NCI-H69 (cell line): Measurements from ENCODE around the gene FGG.
"Not testable (repeated sequence)": the region's sequence is repeated elsewhere in the genome, so short reads cannot be mapped to it uniquely, and the experiment has no call there.

Source experiments
- DNase-seq: peaks from one replicate; lab custom pipeline; 2025; lab: John Stamatoyannopoulos, UW

FGG gene

GRCh38 chr4:154610582-154610981 is 1.9 kb downstream of the FGG start:
- DNase-seq: no peak

GRCh38 chr4:154609532-154609931 is 2.9 kb downstream of the FGG start:
- no peak for DNase-seq

- no peak for DNase-seq
Measured at GRCh38 chr4:154608361-154609252, 3.8 kb downstream of the FGG start.

GRCh38 chr4:154606728-154607723 is 5.4 kb downstream of the FGG start:
- no peak for DNase-seq

- DNase-seq: no peak
Measured at GRCh38 chr4:154604696-154605200, 7.7 kb downstream of the FGG start.

DNA sequence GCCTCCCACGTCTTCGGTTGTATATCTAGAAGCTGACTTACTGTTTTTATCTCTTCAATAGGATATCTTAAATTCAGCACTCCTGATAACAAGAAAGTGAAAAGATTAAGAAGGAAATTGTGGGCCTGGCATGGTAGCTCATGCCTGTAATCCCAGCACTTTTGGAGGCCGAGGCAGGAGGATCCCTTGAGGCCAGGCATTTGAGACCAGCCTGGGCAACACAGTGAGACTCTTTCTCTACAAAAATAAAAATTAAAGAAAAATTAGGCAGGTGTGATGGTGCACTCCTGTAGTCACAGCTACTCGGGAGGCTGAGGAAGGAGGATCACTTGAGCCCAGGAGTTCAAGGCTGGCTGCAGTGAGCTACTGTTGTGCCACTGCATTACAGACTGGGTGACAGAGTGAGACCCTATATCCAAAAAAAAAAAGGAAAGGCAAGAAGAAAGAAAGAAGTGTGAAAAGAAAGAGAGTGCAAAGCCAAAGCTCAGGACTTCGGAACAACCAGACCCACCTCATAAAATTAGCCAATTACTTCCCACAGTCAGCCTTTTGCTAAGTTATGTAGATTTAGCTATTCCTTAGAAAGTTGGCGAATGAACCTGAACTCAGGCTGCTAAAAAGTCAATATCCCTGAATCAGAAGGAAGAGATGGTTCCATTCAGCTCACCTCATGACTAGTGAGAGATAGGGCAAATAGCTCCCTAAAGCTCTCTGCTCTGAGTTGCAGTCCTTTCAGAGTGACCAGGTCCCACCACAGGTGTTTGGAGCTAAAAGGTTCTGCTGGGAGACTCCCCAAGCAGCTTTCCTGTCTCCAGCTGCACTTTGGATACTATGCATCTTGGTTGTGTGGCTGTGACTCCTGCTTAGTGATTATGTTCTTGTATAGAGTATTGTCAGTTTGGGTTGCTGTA is 9.2 kb downstream of the FGG start:
- DNase-seq: no peak

DNA sequence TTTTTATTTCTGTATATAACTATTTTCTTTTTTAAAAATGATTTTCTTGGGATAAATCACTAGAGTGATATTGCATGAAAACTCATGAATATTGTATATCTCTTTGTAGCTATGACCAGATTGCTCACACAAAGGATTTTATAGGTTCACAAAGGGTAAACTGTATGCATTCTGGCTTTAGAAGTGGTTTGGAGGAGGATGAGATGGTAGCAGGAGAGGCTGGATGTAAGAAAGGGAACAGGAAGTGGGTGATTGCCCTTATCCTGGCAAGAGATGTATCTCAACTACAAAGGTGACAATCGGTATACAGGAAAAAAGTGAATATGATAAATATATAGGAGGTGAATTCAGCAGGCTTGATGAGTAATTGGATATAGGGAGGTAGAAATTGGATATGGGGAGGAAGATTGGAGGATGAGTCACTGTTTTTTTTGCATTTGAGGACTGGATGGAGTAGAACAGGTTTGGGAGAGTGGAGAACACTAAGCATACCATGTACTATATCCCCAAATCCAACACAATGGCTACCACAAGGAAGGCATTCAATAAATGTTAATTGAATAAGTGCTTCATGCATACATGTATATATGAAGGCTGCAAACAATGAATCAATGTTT is 9.9 kb downstream of the FGG start:
- no peak for DNase-seq

GRCh38 chr4:154597798-154598774 is 14.4 kb downstream of the FGG start:
- DNase-seq: no peak

- DNase-seq: not testable (repeated sequence)
Measured at GRCh38 chr4:154597281-154597680, 15.2 kb downstream of the FGG start.

DNA sequence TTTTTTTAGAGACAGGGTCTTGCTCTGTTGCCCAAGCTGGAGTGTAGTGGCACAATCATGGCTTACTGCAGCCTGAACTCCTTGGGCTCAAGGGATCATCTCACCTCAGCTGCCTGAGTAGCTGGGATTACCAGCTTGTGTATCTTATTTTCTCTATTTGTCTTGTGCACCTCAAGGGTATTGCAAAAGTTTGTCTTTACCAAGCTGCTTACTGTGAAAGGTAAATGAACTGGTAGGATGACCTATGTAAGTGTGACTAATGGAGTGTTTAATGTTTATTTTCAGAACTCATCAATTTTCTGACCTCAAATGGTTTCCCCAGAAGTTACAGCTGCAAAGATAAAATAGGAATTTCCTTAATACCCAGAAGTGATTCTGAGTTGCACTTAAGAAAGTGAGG is 16.6 kb downstream of the FGG start:
- DNase-seq: peak; percentile 7

DNA sequence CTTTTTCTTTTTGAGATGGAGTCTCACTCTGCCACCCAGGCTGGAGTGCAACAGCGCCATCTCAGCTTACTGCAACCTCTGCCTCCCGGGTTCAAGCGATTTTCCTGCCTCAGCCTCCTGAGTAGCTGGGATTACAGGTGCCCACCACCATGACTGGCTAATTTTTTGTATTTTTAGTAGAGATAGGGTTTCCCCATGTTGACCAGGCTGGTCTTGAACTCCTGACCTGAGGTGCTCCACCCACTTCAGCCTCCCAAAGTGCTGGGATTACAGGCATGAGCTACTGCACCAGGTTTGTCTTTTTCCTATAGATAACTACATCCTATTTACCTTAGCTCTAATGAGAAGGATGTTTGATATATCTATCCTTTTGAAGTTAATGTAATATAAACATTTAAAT is 18.1 kb downstream of the FGG start:
- not testable (repeated sequence) for DNase-seq

GRCh38 chr4:154593868-154594267 is 18.6 kb downstream of the FGG start:
- no peak for DNase-seq

DNA sequence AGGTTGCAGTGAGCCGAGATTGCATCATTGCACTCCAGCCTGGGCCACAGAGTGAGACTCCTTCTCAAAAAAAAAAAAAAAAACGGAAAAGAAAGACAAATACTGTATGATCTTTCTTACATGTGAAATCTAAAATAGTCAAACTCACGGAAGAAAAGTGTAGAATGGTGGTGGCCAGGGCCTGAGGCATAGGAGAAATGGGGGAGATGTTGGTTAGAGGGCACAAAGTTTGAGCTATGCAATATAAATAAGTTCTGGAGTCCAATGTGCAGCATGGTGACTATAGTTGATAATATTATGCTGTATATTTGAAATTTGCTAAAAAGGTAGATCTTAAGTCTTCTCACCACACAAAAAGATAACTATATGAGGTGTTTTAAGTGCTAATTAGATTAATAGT is 20.6 kb downstream of the FGG start:
- no peak for DNase-seq

- no peak for DNase-seq
Measured at GRCh38 chr4:154590329-154591006, 22.0 kb downstream of the FGG start, which contains the start of gene FGA. Gene FGA, minus strand, starts transcription at chr4:154590742. Its CDS starts 55 bp downstream, at chr4:154590687.

GRCh38 chr4:154589296-154590197 is 22.9 kb downstream of the FGG start:
- DNase-seq: no peak

GRCh38 chr4:154588198-154588597 is 24.3 kb downstream of the FGG start:
- no peak for DNase-seq

DNA sequence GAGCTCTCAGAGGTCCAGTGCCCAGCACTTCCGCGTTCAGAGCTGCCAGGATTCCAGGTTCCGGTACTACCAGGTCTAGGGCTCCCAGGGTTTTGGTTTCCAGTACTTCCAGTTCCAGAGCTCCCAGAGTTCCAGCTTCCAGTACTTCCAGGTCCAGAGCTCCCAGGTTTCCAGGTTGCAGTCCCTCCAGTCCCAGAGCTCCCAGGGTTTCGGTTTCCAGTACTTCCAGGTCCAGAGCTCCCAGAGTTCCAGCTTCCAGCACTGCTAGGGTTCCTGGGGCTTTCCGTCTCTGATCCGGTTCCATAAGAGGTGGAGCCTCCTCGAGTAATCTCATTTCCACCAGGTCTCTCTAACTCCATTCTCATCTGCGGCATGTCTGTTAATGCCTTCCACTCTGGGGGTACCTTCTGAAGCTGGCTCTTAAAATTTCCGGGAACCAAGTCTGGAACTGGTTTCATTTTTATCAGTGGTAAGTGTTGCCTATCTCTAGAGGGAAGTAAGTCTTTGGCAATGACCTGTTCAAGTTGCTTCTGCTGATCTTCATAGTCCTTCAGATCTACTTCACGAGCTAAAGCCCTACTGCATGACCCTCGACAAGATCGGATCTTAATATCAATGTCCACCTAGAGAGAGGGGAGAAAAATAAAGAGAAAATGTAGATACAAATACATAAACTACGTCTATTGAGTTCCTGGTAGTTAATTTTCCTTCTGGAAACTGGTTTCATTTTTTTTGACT is 26.0 kb downstream of the FGG start:
- DNase-seq: no peak
